HepG2 (cell line): ENCODE data around the gene LGALS1. TPM values are rescaled to one million over a fixed set of nuclear protein-coding genes. Genes with fewer than 3 reads are reported as not detected.

Source experiments
- ATAC-seq: fragments of 200-7000 bp; cut with Tn5 transposase; 3 replicates; pipeline ENCODE4 v1.9.1; 2020; ENCODE audit warnings: mild to moderate bottlenecking, moderate library complexity
- BruUV-seq: library from RNA; stranded (reverse); fragments of 400-500 nt; replicated peaks from 2 replicates; lab custom pipeline; 2021; lab: Mats Ljungman, UMichigan
- CTCF ChIA-PET: fragments of 300-600 bp; formaldehyde crosslinking; extraction: SDS; loops from one replicate; lab custom pipeline; 2021; ENCODE audit warnings: low total read pairs, inconsistent platforms, low intra/inter-chr PET ratio; lab: Yijun Ruan, JAX
- POLR2A ChIA-PET: fragments of 350-600 bp; sonication (Branson Sonifier 250); formaldehyde crosslinking; loops from one replicate; lab custom pipeline; 2020; ENCODE audit warnings: antibody characterized with exemption, inconsistent platforms; lab: Yijun Ruan, JAX
- DNase-seq: peaks from one replicate; pipeline ENCODE4 v3.0.0-alpha.2; 2015; ENCODE audit warnings: low spot score
- FAIRE-seq: peaks from 3 replicates; lab custom pipeline; 2011; peaks lifted over from hg19 to GRCh38; lab: Jason Lieb, UNC
- H2AFZ ChIP-seq: one replicate; pipeline ENCODE4 v1.6.1; 2011; ENCODE audit warnings: low read length, inconsistent platforms
- H3K27ac ChIP-seq: fragments of 300-600 bp; 3 replicates; pipeline ENCODE4 v1.8.0; 2011; ENCODE audit warnings: mixed run types, mild to moderate bottlenecking, mixed read lengths, low read length, inconsistent platforms; ENCODE audit not compliant: insufficient read depth; ENCODE audit errors: extremely low read length
- H3K27me3 ChIP-seq, 2 experiments: fragments of 200-600 bp in 1 of 2; 2 replicates in 1 of 2; 3 replicates in 1 of 2; pipeline versions ENCODE4 v1.6.0 to v1.8.0; 2011; ENCODE audit warnings: low read length in 2 of 2, mild to moderate bottlenecking in 2 of 2, moderate library complexity in 2 of 2, inconsistent platforms in 1 of 2; ENCODE audit not compliant: insufficient read depth in 2 of 2, control insufficient read depth in 1 of 2
- H3K36me3 ChIP-seq, 2 experiments: fragments of 200-600 bp in 1 of 2; replicated peaks in 1 of 2; 2 replicates in 1 of 2; 3 replicates in 1 of 2; pipeline versions ENCODE4 v1.5.1 to v1.8.0; 2011; ENCODE audit warnings: low read length in 2 of 2, inconsistent platforms in 1 of 2; ENCODE audit not compliant: insufficient read depth in 2 of 2, control insufficient read depth in 1 of 2
- H3K4me1 ChIP-seq: 2 replicates; pipeline ENCODE4 v1.5.1; 2012; ENCODE audit warnings: low read length, inconsistent platforms; ENCODE audit not compliant: insufficient read depth
- H3K4me2 ChIP-seq: 2 replicates; pipeline ENCODE4 v1.6.0; 2011; ENCODE audit warnings: low read depth, low read length, inconsistent platforms
- H3K4me3 ChIP-seq, 3 experiments: fragments of 200-600 bp in 1 of 3; sonication (generic), shearing (Covaris generic) in 1 of 3; replicated peaks in 1 of 3; 2 replicates each; pipeline ENCODE4 v1.5.1; 2011 to 2016; ENCODE audit warnings: low read length in 3 of 3, inconsistent platforms in 2 of 3, low read depth in 2 of 3, mild to moderate bottlenecking in 2 of 3, control low read depth in 1 of 3, mixed read lengths in 1 of 3; ENCODE audit not compliant: insufficient read depth in 1 of 3
- H3K79me2 ChIP-seq: one replicate; pipeline ENCODE4 v1.6.1; 2011; ENCODE audit warnings: low read length, inconsistent platforms; ENCODE audit not compliant: insufficient read depth
- H3K9ac ChIP-seq: 2 replicates; pipeline ENCODE4 v1.6.0; 2011; ENCODE audit warnings: mild to moderate bottlenecking, low read depth, low read length, inconsistent platforms; ENCODE audit not compliant: insufficient read depth
- H3K9me3 ChIP-seq: 2 replicates; pipeline ENCODE4 v1.5.1; 2012; ENCODE audit warnings: mild to moderate bottlenecking, low read length
- H4K20me1 ChIP-seq: 2 replicates; pipeline ENCODE4 v1.6.0; 2011; ENCODE audit warnings: inconsistent platforms, mild to moderate bottlenecking, low read length, moderate library complexity; ENCODE audit not compliant: insufficient read depth
- ATAD3A ChIP-seq: sonication (generic); formaldehyde crosslinking; IDR thresholded peaks from 2 replicates; pipeline ENCODE4 v1.4.0; 2020; ENCODE audit warnings: missing genetic modification reagents
- DR1 ChIP-seq: sonication (generic); formaldehyde crosslinking; IDR thresholded peaks from 2 replicates; pipeline ENCODE4 v1.8.0; 2021; ENCODE audit warnings: mild to moderate bottlenecking, missing genetic modification reagents, inconsistent platforms
- MLXIP ChIP-seq: sonication (generic); formaldehyde crosslinking; IDR thresholded peaks from 2 replicates; pipeline ENCODE4 v1.9.0; 2021; ENCODE audit warnings: missing genetic modification reagents, borderline replicate concordance
- NFKBIZ ChIP-seq: IDR thresholded peaks from 2 replicates; pipeline ENCODE4 v1.6.1; 2018; ENCODE audit warnings: missing genetic modification reagents, missing compliant biosample characterization
- RAD51 ChIP-seq: fragments of 450-650 bp; IDR thresholded peaks from 2 replicates; pipeline ENCODE4 v1.6.1; 2016; ENCODE audit warnings: borderline replicate concordance
- RBM39 ChIP-seq: fragments of 200-400 bp; formaldehyde crosslinking; IDR thresholded peaks from one replicate; pipeline ENCODE4 v1.6.1; 2018; ENCODE audit warnings: antibody characterized with exemption, mild to moderate bottlenecking, low read depth, low read length; ENCODE audit not compliant: poor library complexity, severe bottlenecking
- SIN3A ChIP-seq: IDR thresholded peaks from 2 replicates; pipeline ENCODE4 v1.6.1; 2011; ENCODE audit warnings: low read depth, mild to moderate bottlenecking, control low read depth, low read length, borderline replicate concordance
- SRSF1 ChIP-seq: fragments of 200-400 bp; formaldehyde crosslinking; optimal IDR thresholded peaks from 2 replicates; pipeline ENCODE3; 2017; ENCODE audit warnings: mild to moderate bottlenecking, low read depth, low read length, moderate library complexity
- ZNF143 ChIP-seq: sonication (generic); formaldehyde crosslinking; IDR thresholded peaks from 2 replicates; pipeline ENCODE4 v1.4.0; 2020; ENCODE audit warnings: missing genetic modification reagents
- ZNF510 ChIP-seq: sonication (generic); formaldehyde crosslinking; IDR thresholded peaks from 2 replicates; pipeline ENCODE4 v1.4.0; 2020; ENCODE audit warnings: low read depth, mild to moderate bottlenecking, missing genetic modification reagents
- ZNF547 ChIP-seq: sonication (generic); formaldehyde crosslinking; IDR thresholded peaks from 2 replicates; pipeline ENCODE4 v1.5.1; 2020; ENCODE audit warnings: mild to moderate bottlenecking, missing genetic modification reagents
- ZSCAN12 ChIP-seq: sonication (generic); formaldehyde crosslinking; IDR thresholded peaks from 2 replicates; pipeline ENCODE4 v1.9.0; 2021; ENCODE audit warnings: mild to moderate bottlenecking, missing genetic modification reagents
- WGBS: methylation state at CpG from one replicate; pipeline ENCODE4 v1.1.6; 2017; ENCODE audit warnings: low lambda C conversion rate; 5-methylcytosine and 5-hydroxymethylcytosine counted together
- in situ Hi-C: cut with HindIII; loops from 2 replicates; pipeline ENCODE4 v1.10.0; 2017; ENCODE audit warnings: low pct_unique_long_range_greater_than_20kb; ENCODE audit not compliant: extremely low pct_ligation_motif_present
- intact Hi-C: fragments of 100-400 bp; cut with micrococcal nuclease; formaldehyde crosslinking; loops from one replicate; pipeline ENCODE4 v1.10.0; 2022; ENCODE audit not compliant: unreplicated experiment
- polyA plus RNA-seq, 8 experiments: library from polyadenylated mRNA; depleted of rRNA in 3 of 8; stranded (reverse) in 7 of 8; unstranded in 1 of 8; fragments of >200 nt; fragmentation: Illumina TruSeq in 4 of 8; extraction: Trizol in 4 of 8; gene quantifications; 2 replicates each; pipeline versions ENCODE4 v1.2.1 to v1.2.3, GENCODE V29; 2011 to 2016; ENCODE audit warnings: low read depth in 4 of 8, missing spikeins in 1 of 8, mixed read lengths in 1 of 8; ENCODE audit not compliant: insufficient read depth in 1 of 8
- total RNA-seq, 5 experiments: library from RNA; depleted of rRNA; stranded (reverse); fragments of >200 nt; fragmentation: Illumina TruSeq; extraction: Trizol; gene quantifications; 2 replicates each; pipeline ENCODE4 v1.2.3, GENCODE V29; 2016; ENCODE audit warnings: low read depth in 1 of 5

Gene LGALS1
- total and polyA plus RNA-seq, 2 of the 13 experiments (the other 11 are each of a cell fraction or from before 2014, with no cell fraction given), result 103 to 858 TPM

GRCh38 chr22:37715760-37716159, 40.3 kb downstream of the LGALS1 start:
- 96% methylated on average over 7 of the region's 7 CpGs for WGBS
- CTCF ChIA-PET, result no interaction called here
- no peak for DNase-seq
- intact Hi-C loops, result no loop called here
- Histone ChIP-seq H3K27ac (no peak overlapping the region), H3K9ac (no peak overlapping the region), H3K27me3 (no peaks in the 10 kb centered on the region), H3K4me3 (no peak overlapping the region), H3K9me3 (no peaks in the 10 kb centered on the region)
- POLR2A ChIA-PET, result no interaction called here
- TF ChIP-seq SRSF1 (no peak), RAD51 (no peak), MLXIP (CRISPR knock-in tag) (no peak), ZSCAN12 (CRISPR knock-in tag) (no peak), ZNF143 (CRISPR knock-in tag) (no peak), RBM39 (no peak), SIN3A (no peak), DR1 (CRISPR knock-in tag) (no peak), NFKBIZ (no peak), ATAD3A (CRISPR knock-in tag) (no peak), ZNF510 (CRISPR knock-in tag) (no peak), ZNF547 (CRISPR knock-in tag) (no peak)
- TF ChIP-seq, all 625 proteins: peak for 0
- Histone ChIP-seq H3K36me3 (peaks cover 0 to 3% of the 10 kb centered on the region in 2 experiments; a peak in 2 of 5 replicates), H3K79me2 (no peaks in the 10 kb centered on the region), H2AFZ (no peak overlapping the region), H3K4me1 (no peaks in the 10 kb centered on the region), H4K20me1 (no peaks in the 10 kb centered on the region), H3K4me2 (no peak overlapping the region)
- in situ Hi-C loops, result no loop called here
- FAIRE-seq (no peak), ATAC-seq (no peak)
- BruUV-seq, result no TSS peak
